CD14-positive monocyte (primary cell): ENCODE measurements around the gene SUPT5H. TPM values are rescaled to one million over a fixed set of nuclear protein-coding genes. Genes with fewer than 3 reads are reported as not detected.

Source experiments
- DNase-seq, 3 donors: peaks; one replicate each; pipeline ENCODE4 v3.0.0-alpha.2; 2011 to 2022
- H2AFZ ChIP-seq: 2 replicates; pipeline ENCODE4 v1.6.0; 2012; ENCODE audit warnings: mild to moderate bottlenecking, low read depth, low read length, inconsistent platforms; ENCODE audit not compliant: insufficient read depth, poor library complexity, severe bottlenecking
- H3K27ac ChIP-seq, 2 donors: 1 replicate in 1 of 2; 2 replicates in 1 of 2; pipeline ENCODE4 v1.5.1; 2012 to 2013; ENCODE audit warnings: low read length in 2 of 2, control low read depth in 1 of 2, inconsistent platforms in 1 of 2, low read depth in 1 of 2, mild to moderate bottlenecking in 1 of 2
- H3K27me3 ChIP-seq, 2 donors: one replicate each; pipeline versions ENCODE4 v1.6.0 to v1.6.1; 2011 to 2013; ENCODE audit warnings: low read length in 2 of 2; ENCODE audit not compliant: control insufficient read depth in 2 of 2, insufficient read depth in 2 of 2
- H3K36me3 ChIP-seq, 2 donors: replicated peaks in 1 of 2; 1 replicate in 1 of 2; 2 replicates in 1 of 2; pipeline versions ENCODE4 v1.5.1 to v1.6.1; 2012 to 2013; ENCODE audit warnings: low read length in 2 of 2, control low read depth in 1 of 2, inconsistent platforms in 1 of 2, mild to moderate bottlenecking in 1 of 2; ENCODE audit not compliant: insufficient read depth in 2 of 2, control insufficient read depth in 1 of 2
- H3K4me1 ChIP-seq, 2 donors: 1 replicate in 1 of 2; 2 replicates in 1 of 2; pipeline versions ENCODE4 v1.5.1 to v1.6.1; 2012 to 2013; ENCODE audit warnings: low read length in 2 of 2, control low read depth in 1 of 2, inconsistent platforms in 1 of 2, mild to moderate bottlenecking in 1 of 2, moderate library complexity in 1 of 2; ENCODE audit not compliant: insufficient read depth in 2 of 2, control insufficient read depth in 1 of 2
- H3K4me2 ChIP-seq: replicated peaks from 2 replicates; pipeline ENCODE3; 2012; ENCODE audit warnings: low read length, moderate library complexity, mild to moderate bottlenecking; ENCODE audit not compliant: poor library complexity, severe bottlenecking; ENCODE audit errors: extremely low read depth
- H3K4me3 ChIP-seq, 3 experiments: fragments of 200-600 bp in 1 of 3; sonication (generic) in 1 of 3; replicated peaks in 1 of 3; 1 replicate in 2 of 3; 2 replicates in 1 of 3; pipeline ENCODE4 v1.5.1; 2011 to 2013; ENCODE audit warnings: low read length in 3 of 3, mild to moderate bottlenecking in 3 of 3, control low read depth in 2 of 3, low read depth in 2 of 3, inconsistent platforms in 1 of 3, moderate library complexity in 1 of 3
- H3K79me2 ChIP-seq: 2 replicates; pipeline ENCODE4 v1.6.0; 2012; ENCODE audit warnings: mild to moderate bottlenecking, control low read depth, inconsistent platforms, low read length, moderate library complexity; ENCODE audit not compliant: insufficient read depth
- H3K9ac ChIP-seq: 2 replicates; pipeline ENCODE4 v1.6.0; 2017; ENCODE audit warnings: low read length, mild to moderate bottlenecking; ENCODE audit not compliant: insufficient read depth, poor library complexity, severe bottlenecking
- H3K9me3 ChIP-seq, 2 donors: replicated peaks in 1 of 2; 1 replicate in 1 of 2; 2 replicates in 1 of 2; pipeline versions ENCODE4 v1.5.1 to v1.6.1; 2012 to 2013; ENCODE audit warnings: low read length in 2 of 2, control low read depth in 1 of 2; ENCODE audit not compliant: control insufficient read depth in 1 of 2, insufficient read depth in 1 of 2
- H4K20me1 ChIP-seq: 2 replicates; pipeline ENCODE4 v1.6.0; 2012; ENCODE audit warnings: mild to moderate bottlenecking, low read length, control low read depth, moderate library complexity; ENCODE audit not compliant: insufficient read depth
- H3K27ac Mint-ChIP-seq, 7 donors: one replicate each; pipeline ENCODE4 v1.8.0; 2020; ENCODE audit warnings: mild to moderate bottlenecking in 7 of 7, mixed read lengths in 7 of 7, moderate library complexity in 6 of 7, inconsistent platforms in 2 of 7
- H3K27me3 Mint-ChIP-seq, 3 donors: one replicate each; pipeline ENCODE4 v1.8.0; 2021 to 2022; ENCODE audit warnings: low read depth in 3 of 3, mild to moderate bottlenecking in 3 of 3, mixed read lengths in 3 of 3, moderate library complexity in 3 of 3, inconsistent platforms in 1 of 3
- H3K36me3 Mint-ChIP-seq, 2 donors: one replicate each; pipeline ENCODE4 v1.8.0; 2020; ENCODE audit warnings: mixed read lengths in 2 of 2, inconsistent platforms in 1 of 2, mild to moderate bottlenecking in 1 of 2
- H3K4me1 Mint-ChIP-seq: one replicate; pipeline ENCODE4 v1.8.0; 2020; ENCODE audit warnings: mild to moderate bottlenecking, mixed read lengths
- H3K4me3 Mint-ChIP-seq, 2 donors: one replicate each; pipeline ENCODE4 v1.8.0; 2020; ENCODE audit warnings: mild to moderate bottlenecking in 2 of 2, mixed read lengths in 2 of 2, moderate library complexity in 1 of 2
- H3K9me3 Mint-ChIP-seq, 7 donors: one replicate each; pipeline ENCODE4 v1.8.0; 2020 to 2022; ENCODE audit warnings: mixed read lengths in 7 of 7, mild to moderate bottlenecking in 6 of 7, moderate library complexity in 6 of 7, inconsistent platforms in 2 of 7
- CTCF ChIP-seq: fragments of 200-600 bp; IDR thresholded peaks from one replicate; pipeline ENCODE4 v1.8.0; 2022; ENCODE audit warnings: antibody characterized with exemption, mild to moderate bottlenecking
- WGBS: methylation state at CpG from one replicate; pipeline ENCODE4 v1.1.5; 2013; ENCODE audit warnings: missing lambda C conversion rate; ENCODE audit not compliant: insufficient coverage; 5-methylcytosine and 5-hydroxymethylcytosine counted together
- intact Hi-C, 2 donors: fragments of 100-400 bp; cut with micrococcal nuclease; formaldehyde crosslinking; loops; one replicate each; pipeline versions ENCODE4 v1.15.0 to v1.15.1; 2023
- polyA plus RNA-seq, 3 donors: library from polyadenylated mRNA; depleted of rRNA in 1 of 3; unstranded in 2 of 3; stranded (reverse) in 1 of 3; fragments of 300-500 nt in 2 of 3; fragments of >200 nt in 1 of 3; fragmentation: Illumina TruSeq in 2 of 3; gene quantifications; 1 replicate in 2 of 3; 2 replicates in 1 of 3; pipeline ENCODE4 v1.2.3, GENCODE V29; 2012 to 2021

The SUPT5H gene
- polyA plus RNA-seq, 3 donors: 43.6 to 83.2 (median 50.7) TPM

- Mint-ChIP-seq H3K4me1 (peaks cover 12% of the 10 kb centered on the region), H3K36me3 (no peaks in the 10 kb centered on the region), H3K27ac (no peak overlapping the region), H3K9me3 (peaks cover 0 to 15% (median 6%) of the 10 kb centered on the region in 7 donors), H3K4me3 (no peak overlapping the region), H3K27me3 (peaks cover 48 to 54% (median 53%) of the 10 kb centered on the region in 3 donors)
- H3K9ac ChIP-seq: no peak overlapping the region
- H3K27me3 ChIP-seq: peaks cover 29 to 43% of the 10 kb centered on the region in 2 donors
- no peak overlapping the region for H3K4me2 ChIP-seq
- H3K36me3 ChIP-seq: no peaks in the 10 kb centered on the region
- intact Hi-C loops: no loop called here
- no peak overlapping the region for H3K4me3 ChIP-seq
- WGBS: 82% methylated on average over 6 of the region's 9 CpGs
- DNase-seq: no peak
- no peaks in the 10 kb centered on the region for H4K20me1 ChIP-seq
- H3K79me2 ChIP-seq: no peaks in the 10 kb centered on the region
- peaks cover 7 to 12% of the 10 kb centered on the region in 2 donors for H3K9me3 ChIP-seq
- H2AFZ ChIP-seq: no peak overlapping the region
- H3K4me1 ChIP-seq: peaks cover 0 to 10% of the 10 kb centered on the region in 2 donors
- no peak for TF ChIP-seq CTCF
- no peak overlapping the region for H3K27ac ChIP-seq
These were observed 73.6 kb downstream of the SUPT5H start for GRCh38 chr19:39518975-39519374.

- Mint-ChIP-seq H3K4me1 (peaks cover 11% of the 10 kb centered on the region), H3K27ac (peak overlapping the region in 1 of 7 donors; percentile 33), H3K27me3 (peaks cover 29 to 36% (median 35%) of the 10 kb centered on the region in 3 donors), H3K9me3 (peaks cover 0 to 6% (median 2%) of the 10 kb centered on the region in 7 donors), H3K4me3 (peak overlapping the region in 1 of 2 donors; percentile 49), H3K36me3 (peaks cover 0 to 1% of the 10 kb centered on the region in 2 donors)
- Histone ChIP-seq H3K4me1 (peaks cover 0 to 11% of the 10 kb centered on the region in 2 donors), H2AFZ (no peak overlapping the region), H3K27ac (no peak overlapping the region), H3K27me3 (peaks cover 11 to 25% of the 10 kb centered on the region in 2 donors), H3K36me3 (no peaks in the 10 kb centered on the region), H3K9me3 (no peaks in the 10 kb centered on the region), H3K9ac (no peak overlapping the region), H3K79me2 (no peaks in the 10 kb centered on the region), H3K4me2 (no peak overlapping the region), H4K20me1 (no peaks in the 10 kb centered on the region), H3K4me3 (no peak overlapping the region)
- no peak for DNase-seq
- intact Hi-C loops: no loop called here
- no peak for TF ChIP-seq CTCF
- no CpG with 5 or more reads among the region's 8 CpGs for WGBS
These were observed 75.4 kb downstream of the SUPT5H start for GRCh38 chr19:39520541-39521484.
